Measurements from ENCODE around the gene ZNF592. TPM values are rescaled to one million over a fixed set of nuclear protein-coding genes. Genes with fewer than 3 reads are reported as not detected.
"Not testable (repeated sequence)": the region's sequence is repeated elsewhere in the genome, so short reads cannot be mapped to it uniquely, and the experiment has no call there.

The ZNF592 gene
- total and polyA plus RNA-seq, 2 donors: 5.9 to 9.7 TPM

- H3K4me1 ChIP-seq (ENCODE audit: control insufficient read depth in 2 of 2, insufficient read depth in 2 of 2, low read length in 2 of 2): peaks cover 15 to 23% of the 10 kb centered on the region in 2 donors
Measured at GRCh38 chr15:84752700-84753099, 4.3 kb downstream of the ZNF592 start.

DNA sequence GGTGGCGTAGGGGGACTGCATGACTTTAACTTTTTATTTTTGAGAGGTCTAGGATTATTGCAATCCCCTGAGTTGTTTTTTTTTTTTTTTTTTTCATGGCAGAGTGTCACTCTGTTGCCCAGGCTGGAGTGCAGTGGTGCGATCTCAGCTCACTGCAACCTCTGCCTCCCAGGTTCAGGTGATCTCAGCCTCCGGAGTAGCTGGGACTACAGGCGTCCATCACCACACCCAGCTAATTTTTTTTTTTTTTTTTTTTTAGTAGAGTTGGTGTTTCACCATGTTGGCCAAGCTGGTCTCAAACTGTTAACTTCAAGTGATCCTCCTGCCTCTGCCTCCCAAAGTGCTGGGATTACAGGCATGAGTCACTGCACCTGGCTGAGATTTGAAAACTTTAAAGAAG, 6.5 kb downstream of the ZNF592 start:
- not testable (repeated sequence) for H3K27ac ChIP-seq (ENCODE audit: low read depth in 1 of 2, low read length in 1 of 2); H3K27me3 ChIP-seq (ENCODE audit: control insufficient read depth in 2 of 2, insufficient read depth in 1 of 2, low read length in 1 of 2); H3K4me3 ChIP-seq (ENCODE audit: low read length in 2 of 2); H3K9me3 ChIP-seq (ENCODE audit: control insufficient read depth in 2 of 2, insufficient read depth in 1 of 2, low read length in 1 of 2); DNase-seq (ENCODE audit: low read depth in 6 of 9, low spot score in 9 of 9)
- H3K4me1 ChIP-seq (ENCODE audit: control insufficient read depth in 2 of 2, insufficient read depth in 2 of 2, low read length in 2 of 2): peaks cover 15 to 20% of the 10 kb centered on the region in 2 donors
- H3K36me3 ChIP-seq (ENCODE audit: control insufficient read depth in 2 of 2, insufficient read depth in 2 of 2, low read length in 1 of 2): peaks cover 9 to 13% of the 10 kb centered on the region in 2 donors
- WGBS: 96% methylated on average over 4 of the region's 4 CpGs

More at GRCh38 chr15:84752700-84753099, 4.3 kb downstream of the ZNF592 start:
- 93% methylated on average over 3 of the region's 3 CpGs for WGBS
- Histone ChIP-seq H3K4me3 (ENCODE audit: low read length in 2 of 2) (no peak overlapping the region), H3K36me3 (ENCODE audit: control insufficient read depth in 2 of 2, insufficient read depth in 2 of 2, low read length in 1 of 2) (peaks cover 9 to 13% of the 10 kb centered on the region in 2 donors), H3K9me3 (ENCODE audit: control insufficient read depth in 2 of 2, insufficient read depth in 1 of 2, low read length in 1 of 2) (peaks cover 0 to 2% of the 10 kb centered on the region in 2 donors), H3K27ac (ENCODE audit: low read depth in 1 of 2, low read length in 1 of 2) (no peak overlapping the region), H3K27me3 (ENCODE audit: control insufficient read depth in 2 of 2, insufficient read depth in 1 of 2, low read length in 1 of 2) (no peaks in the 10 kb centered on the region)
- no peak for DNase-seq (ENCODE audit: low read depth in 6 of 9, low spot score in 9 of 9)

DNA sequence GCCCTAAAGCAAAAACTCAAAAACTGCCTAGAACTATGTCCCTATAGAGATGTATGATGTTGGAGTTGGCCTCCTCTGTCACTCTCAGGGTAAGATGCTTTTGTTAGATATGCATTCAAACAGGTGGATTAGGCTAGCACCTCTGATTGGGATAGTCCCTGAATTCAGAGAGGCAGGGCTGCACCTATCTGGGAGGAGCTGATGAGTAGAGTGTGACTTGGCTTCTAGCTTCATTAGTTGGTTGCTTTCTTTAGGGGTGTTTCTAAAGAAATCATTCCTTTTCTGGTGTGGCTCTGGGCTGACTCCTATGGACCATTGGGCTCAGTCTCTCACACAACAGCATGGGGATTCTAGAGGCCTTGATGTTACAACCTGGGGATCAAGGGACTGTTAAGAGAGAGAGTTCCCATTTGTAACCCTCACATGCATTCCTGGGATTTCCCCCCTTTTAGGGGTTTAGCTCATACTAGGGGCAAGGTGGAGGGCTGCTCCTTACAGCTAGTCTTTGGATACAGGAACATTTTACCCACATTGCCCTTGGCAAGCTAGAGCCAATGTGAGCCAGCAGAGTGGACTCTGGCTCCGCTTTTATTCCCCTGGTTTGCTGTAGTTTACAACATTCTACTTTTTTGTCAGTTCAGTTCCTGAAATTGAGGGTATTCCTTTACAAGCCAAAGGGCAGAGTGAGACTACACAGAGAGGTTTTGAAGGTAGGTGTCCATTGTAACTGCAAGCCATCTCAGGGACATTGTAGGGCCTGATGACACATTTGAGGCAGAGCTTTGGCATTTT, 7.5 kb downstream of the ZNF592 start:
- no peak for DNase-seq (ENCODE audit: low read depth in 6 of 9, low spot score in 9 of 9)
- Histone ChIP-seq H3K4me3 (ENCODE audit: low read length in 2 of 2) (no peak overlapping the region), H3K4me1 (ENCODE audit: control insufficient read depth in 2 of 2, insufficient read depth in 2 of 2, low read length in 2 of 2) (peaks cover 16% of the 10 kb centered on the region in 2 donors), H3K36me3 (ENCODE audit: control insufficient read depth in 2 of 2, insufficient read depth in 2 of 2, low read length in 1 of 2) (peaks cover 9 to 13% of the 10 kb centered on the region in 2 donors), H3K9me3 (ENCODE audit: control insufficient read depth in 2 of 2, insufficient read depth in 1 of 2, low read length in 1 of 2) (no peaks in the 10 kb centered on the region), H3K27me3 (ENCODE audit: control insufficient read depth in 2 of 2, insufficient read depth in 1 of 2, low read length in 1 of 2) (no peaks in the 10 kb centered on the region), H3K27ac (ENCODE audit: low read depth in 1 of 2, low read length in 1 of 2) (no peak overlapping the region)
- 93% methylated on average over 1 of the region's 1 CpG for WGBS

DNA sequence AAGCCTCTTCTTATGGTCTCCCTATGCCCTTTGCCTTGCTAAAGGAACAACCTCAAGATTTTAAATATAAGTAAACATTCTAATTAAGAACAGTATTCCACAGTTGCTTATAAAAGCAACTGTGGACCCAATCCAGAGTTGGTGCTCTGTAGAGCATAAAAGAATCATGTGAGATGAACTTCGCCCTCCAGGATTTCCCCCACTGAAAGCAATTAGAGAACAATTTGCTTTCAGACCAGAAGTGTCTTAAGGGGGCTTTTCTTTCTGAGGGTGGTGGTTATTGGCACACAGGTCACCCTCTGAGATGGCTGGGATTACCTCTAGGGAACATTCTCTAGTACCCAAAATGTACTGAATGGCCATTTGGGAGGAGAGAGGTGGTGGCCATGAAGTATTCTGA, 10.6 kb downstream of the ZNF592 start:
- no peak for DNase-seq (ENCODE audit: low read depth in 6 of 9, low spot score in 9 of 9)
- H3K27me3 ChIP-seq (ENCODE audit: control insufficient read depth in 2 of 2, insufficient read depth in 1 of 2, low read length in 1 of 2): no peaks in the 10 kb centered on the region
- peaks cover under 1 to 10% of the 10 kb centered on the region in 2 donors for H3K36me3 ChIP-seq (ENCODE audit: control insufficient read depth in 2 of 2, insufficient read depth in 2 of 2, low read length in 1 of 2)
- peaks cover 24 to 32% of the 10 kb centered on the region in 2 donors for H3K4me1 ChIP-seq (ENCODE audit: control insufficient read depth in 2 of 2, insufficient read depth in 2 of 2, low read length in 2 of 2)
- H3K4me3 ChIP-seq (ENCODE audit: low read length in 2 of 2): no peak overlapping the region
- 93% methylated on average over 1 of the region's 1 CpG for WGBS
- no peaks in the 10 kb centered on the region for H3K9me3 ChIP-seq (ENCODE audit: control insufficient read depth in 2 of 2, insufficient read depth in 1 of 2, low read length in 1 of 2)
- H3K27ac ChIP-seq (ENCODE audit: low read depth in 1 of 2, low read length in 1 of 2): no peak overlapping the region

DNA sequence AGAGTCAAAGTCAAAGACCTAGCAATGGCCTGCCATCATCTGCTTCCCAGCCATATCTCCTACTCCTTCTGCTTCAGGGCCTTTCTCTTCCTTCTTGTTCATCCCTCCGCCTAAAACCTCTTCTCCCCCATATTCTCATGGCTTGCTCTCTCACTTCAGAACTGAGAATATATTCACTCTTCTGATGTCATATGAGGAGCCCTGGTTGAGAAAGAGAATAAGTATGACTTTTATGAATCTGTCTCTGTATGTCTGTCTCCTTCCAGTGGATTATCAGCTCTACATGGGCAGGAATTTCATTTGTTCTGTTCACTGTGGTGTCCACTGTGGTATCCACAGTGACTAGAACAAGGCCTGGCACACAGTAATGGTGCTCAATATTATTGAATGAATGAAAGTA, 11.8 kb downstream of the ZNF592 start:
- H3K27me3 ChIP-seq (ENCODE audit: control insufficient read depth in 2 of 2, insufficient read depth in 1 of 2, low read length in 1 of 2): no peaks in the 10 kb centered on the region
- 93% methylated on average over 1 of the region's 1 CpG for WGBS
- H3K4me3 ChIP-seq (ENCODE audit: low read length in 2 of 2): no peak overlapping the region
- H3K9me3 ChIP-seq (ENCODE audit: control insufficient read depth in 2 of 2, insufficient read depth in 1 of 2, low read length in 1 of 2): no peaks in the 10 kb centered on the region
- H3K27ac ChIP-seq (ENCODE audit: low read depth in 1 of 2, low read length in 1 of 2): no peak overlapping the region
- H3K4me1 ChIP-seq (ENCODE audit: control insufficient read depth in 2 of 2, insufficient read depth in 2 of 2, low read length in 2 of 2): peaks cover 24 to 30% of the 10 kb centered on the region in 2 donors
- H3K36me3 ChIP-seq (ENCODE audit: control insufficient read depth in 2 of 2, insufficient read depth in 2 of 2, low read length in 1 of 2): peaks cover 6 to 8% of the 10 kb centered on the region in 2 donors
- DNase-seq (ENCODE audit: low read depth in 6 of 9, low spot score in 9 of 9): no peak

GRCh38 chr15:84761607-84762131, 13.3 kb downstream of the ZNF592 start:
- Histone ChIP-seq H3K9me3 (ENCODE audit: control insufficient read depth in 2 of 2, insufficient read depth in 1 of 2, low read length in 1 of 2) (no peaks in the 10 kb centered on the region), H3K27me3 (ENCODE audit: control insufficient read depth in 2 of 2, insufficient read depth in 1 of 2, low read length in 1 of 2) (no peaks in the 10 kb centered on the region), H3K4me3 (ENCODE audit: low read length in 2 of 2) (peak overlapping the region in 1 of 2 donors; percentile 10), H3K4me1 (ENCODE audit: control insufficient read depth in 2 of 2, insufficient read depth in 2 of 2, low read length in 2 of 2) (peaks cover 21 to 30% of the 10 kb centered on the region in 2 donors), H3K27ac (ENCODE audit: low read depth in 1 of 2, low read length in 1 of 2) (peak overlapping the region; percentile 86 to 89), H3K36me3 (ENCODE audit: control insufficient read depth in 2 of 2, insufficient read depth in 2 of 2, low read length in 1 of 2) (peaks cover 17 to 18% of the 10 kb centered on the region in 2 donors)
- 11% methylated on average over 4 of the region's 4 CpGs for WGBS
- DNase-seq (ENCODE audit: low read depth in 6 of 9, low spot score in 9 of 9): peak in 7 of 9 donors; percentile 25 to 77 (median 47)

DNA sequence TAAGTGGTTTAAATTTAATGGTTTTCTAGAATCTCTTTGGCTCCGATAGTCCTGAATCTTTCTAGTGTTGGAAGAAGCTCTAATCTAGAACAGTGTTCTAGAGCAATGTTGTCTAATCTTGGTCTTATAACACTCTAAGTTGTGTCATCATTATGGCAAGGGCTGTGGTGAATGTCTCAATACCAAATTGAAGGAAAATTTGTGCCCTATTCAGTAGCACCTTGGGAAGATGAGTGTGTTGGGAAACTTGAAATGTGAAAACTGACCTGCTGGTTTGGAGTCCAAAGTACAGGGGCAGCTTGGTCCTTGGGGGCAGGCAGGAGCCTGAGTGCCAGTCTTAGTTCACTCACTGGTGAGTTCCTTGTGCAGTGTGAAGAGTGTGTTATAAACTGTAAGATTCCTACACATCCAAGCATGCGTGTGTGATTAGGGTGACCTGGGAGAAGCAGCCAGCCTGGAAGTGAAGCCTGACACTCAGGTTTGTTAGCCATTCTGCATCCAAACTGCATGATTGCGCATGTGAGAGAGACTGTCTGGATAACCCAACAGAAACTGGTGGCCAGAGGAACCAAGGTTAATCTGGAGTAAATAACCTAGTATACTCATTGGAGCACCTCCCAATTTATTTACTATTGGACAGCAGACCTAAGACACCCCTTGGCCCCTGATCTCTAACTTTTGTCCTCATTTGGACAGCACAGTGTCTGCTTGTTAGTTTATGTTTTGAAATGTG, 14.6 kb downstream of the ZNF592 start:
- Histone ChIP-seq H3K9me3 (ENCODE audit: control insufficient read depth in 2 of 2, insufficient read depth in 1 of 2, low read length in 1 of 2) (no peaks in the 10 kb centered on the region), H3K4me1 (ENCODE audit: control insufficient read depth in 2 of 2, insufficient read depth in 2 of 2, low read length in 2 of 2) (peaks cover 21 to 30% of the 10 kb centered on the region in 2 donors), H3K27ac (ENCODE audit: low read depth in 1 of 2, low read length in 1 of 2) (no peak overlapping the region), H3K4me3 (ENCODE audit: low read length in 2 of 2) (no peak overlapping the region), H3K27me3 (ENCODE audit: control insufficient read depth in 2 of 2, insufficient read depth in 1 of 2, low read length in 1 of 2) (no peaks in the 10 kb centered on the region), H3K36me3 (ENCODE audit: control insufficient read depth in 2 of 2, insufficient read depth in 2 of 2, low read length in 1 of 2) (peaks cover 24 to 30% of the 10 kb centered on the region in 2 donors)
- 97% methylated on average over 3 of the region's 3 CpGs for WGBS
- no peak for DNase-seq (ENCODE audit: low read depth in 6 of 9, low spot score in 9 of 9)

GRCh38 chr15:84764585-84764984, 16.2 kb downstream of the ZNF592 start:
- no peaks in the 10 kb centered on the region for H3K9me3 ChIP-seq (ENCODE audit: control insufficient read depth in 2 of 2, insufficient read depth in 1 of 2, low read length in 1 of 2)
- WGBS: 92% methylated on average over 3 of the region's 3 CpGs
- peaks cover 21 to 28% of the 10 kb centered on the region in 2 donors for H3K4me1 ChIP-seq (ENCODE audit: control insufficient read depth in 2 of 2, insufficient read depth in 2 of 2, low read length in 2 of 2)
- H3K36me3 ChIP-seq (ENCODE audit: control insufficient read depth in 2 of 2, insufficient read depth in 2 of 2, low read length in 1 of 2): peaks cover 38 to 44% of the 10 kb centered on the region in 2 donors
- no peak for DNase-seq (ENCODE audit: low read depth in 6 of 9, low spot score in 9 of 9)
- H3K27ac ChIP-seq (ENCODE audit: low read depth in 1 of 2, low read length in 1 of 2): no peak overlapping the region
- H3K27me3 ChIP-seq (ENCODE audit: control insufficient read depth in 2 of 2, insufficient read depth in 1 of 2, low read length in 1 of 2): no peaks in the 10 kb centered on the region
- no peak overlapping the region for H3K4me3 ChIP-seq (ENCODE audit: low read length in 2 of 2)

GRCh38 chr15:84764989-84765388, 16.6 kb downstream of the ZNF592 start:
- Histone ChIP-seq H3K27ac (ENCODE audit: low read depth in 1 of 2, low read length in 1 of 2) (no peak overlapping the region), H3K4me1 (ENCODE audit: control insufficient read depth in 2 of 2, insufficient read depth in 2 of 2, low read length in 2 of 2) (peaks cover 21 to 26% of the 10 kb centered on the region in 2 donors), H3K4me3 (ENCODE audit: low read length in 2 of 2) (no peak overlapping the region), H3K9me3 (ENCODE audit: control insufficient read depth in 2 of 2, insufficient read depth in 1 of 2, low read length in 1 of 2) (no peaks in the 10 kb centered on the region), H3K36me3 (ENCODE audit: control insufficient read depth in 2 of 2, insufficient read depth in 2 of 2, low read length in 1 of 2) (peaks cover 42 to 48% of the 10 kb centered on the region in 2 donors), H3K27me3 (ENCODE audit: control insufficient read depth in 2 of 2, insufficient read depth in 1 of 2, low read length in 1 of 2) (no peaks in the 10 kb centered on the region)
- WGBS: 100% methylated on average over 1 of the region's 1 CpG
- DNase-seq (ENCODE audit: low read depth in 6 of 9, low spot score in 9 of 9): no peak

All from thymus (tissue), 11 donors.